CD4-positive, alpha-beta memory T cell (primary cell): ENCODE results near the gene SLC37A3. TPM values are rescaled to one million over a fixed set of nuclear protein-coding genes. Genes with fewer than 3 reads are reported as not detected.
A peak's percentile ranks its signal among the peaks of the same experiment; 100 is the strongest.

Experiments used
- CTCF ChIA-PET: fragments of 350-600 bp; sonication (Branson Sonifier 250); formaldehyde crosslinking; loops from one replicate; lab custom pipeline; 2021; ENCODE audit warnings: inconsistent platforms; ENCODE audit not compliant: partially characterized antibody; lab: Charles Lee
- POLR2A ChIA-PET: fragments of 350-600 bp; sonication (Branson Sonifier 250); formaldehyde crosslinking; loops from one replicate; lab custom pipeline; 2021; ENCODE audit not compliant: partially characterized antibody; lab: Charles Lee
- DNase-seq, 5 donors: peaks; one replicate each; pipeline versions ENCODE4 v3.0.0 to v3.0.0-alpha.2; 2020 to 2022; ENCODE audit warnings: mixed read lengths in 1 of 5
- H3K27ac ChIP-seq: one replicate; pipeline ENCODE4 v1.7.0; 2013; ENCODE audit warnings: low read depth, low read length
- H3K27me3 ChIP-seq: 2 replicates; pipeline ENCODE4 v1.7.0; 2013; ENCODE audit warnings: mild to moderate bottlenecking, low read length, moderate library complexity; ENCODE audit not compliant: insufficient read depth
- H3K36me3 ChIP-seq: 2 replicates; pipeline ENCODE4 v1.7.0; 2013; ENCODE audit warnings: mild to moderate bottlenecking, low read length, moderate library complexity; ENCODE audit not compliant: insufficient read depth
- H3K4me1 ChIP-seq: 2 replicates; pipeline ENCODE4 v1.7.0; 2013; ENCODE audit warnings: mild to moderate bottlenecking, low read length, moderate library complexity; ENCODE audit not compliant: insufficient read depth
- H3K4me3 ChIP-seq, 2 donors: one replicate each; pipeline ENCODE4 v1.7.0; 2013; ENCODE audit warnings: low read length in 2 of 2, mild to moderate bottlenecking in 1 of 2
- H3K9me3 ChIP-seq, 2 donors: one replicate each; pipeline ENCODE4 v1.7.0; 2013; ENCODE audit warnings: low read length in 2 of 2, control low read depth in 1 of 2; ENCODE audit not compliant: control insufficient read depth in 1 of 2
- H3K27ac Mint-ChIP-seq, 7 donors: one replicate each; pipeline ENCODE4 v1.8.0; 2020 to 2021; ENCODE audit warnings: mixed read lengths in 7 of 7, mild to moderate bottlenecking in 6 of 7, inconsistent platforms in 3 of 7, moderate library complexity in 3 of 7
- H3K27me3 Mint-ChIP-seq, 2 donors: one replicate each; pipeline ENCODE4 v1.8.0; 2020 to 2021; ENCODE audit warnings: mixed read lengths in 2 of 2
- H3K36me3 Mint-ChIP-seq, 2 donors: one replicate each; pipeline ENCODE4 v1.8.0; 2020 to 2021; ENCODE audit warnings: mixed read lengths in 2 of 2, inconsistent platforms in 1 of 2, mild to moderate bottlenecking in 1 of 2
- H3K4me1 Mint-ChIP-seq, 4 donors: one replicate each; pipeline ENCODE4 v1.8.0; 2020 to 2021; ENCODE audit warnings: mixed read lengths in 4 of 4, mild to moderate bottlenecking in 1 of 4
- H3K4me3 Mint-ChIP-seq, 8 donors: one replicate each; pipeline ENCODE4 v1.8.0; 2020 to 2021; ENCODE audit warnings: mixed read lengths in 8 of 8, mild to moderate bottlenecking in 7 of 8, moderate library complexity in 6 of 8, inconsistent platforms in 3 of 8
- H3K9me3 Mint-ChIP-seq, 8 donors: one replicate each; pipeline ENCODE4 v1.8.0; 2020 to 2021; ENCODE audit warnings: mixed read lengths in 8 of 8, mild to moderate bottlenecking in 5 of 8, inconsistent platforms in 3 of 8, moderate library complexity in 1 of 8
- intact Hi-C: fragments of 100-400 bp; cut with micrococcal nuclease; formaldehyde crosslinking; loops from one replicate; pipeline ENCODE4 v1.15.1; 2023
- polyA plus RNA-seq, 2 donors: library from polyadenylated mRNA; unstranded; fragments of 300-500 nt; fragmentation: Illumina TruSeq; gene quantifications; one replicate each; pipeline ENCODE4 v1.2.3, GENCODE V29; 2021
- total RNA-seq, 2 experiments: library from RNA; stranded (reverse); gene quantifications; one replicate each; pipeline ENCODE4 v1.2.3, GENCODE V29; 2021

Gene SLC37A3
- total and polyA plus RNA-seq, 4 experiments from 2014 or later: 15.0 to 42.5 (median 28.3) TPM

- Histone ChIP-seq H3K36me3 (peaks cover 5% of the 10 kb centered on the region), H3K27ac (no peak overlapping the region), H3K4me1 (no peaks in the 10 kb centered on the region), H3K9me3 (no peaks in the 10 kb centered on the region), H3K4me3 (no peak overlapping the region), H3K27me3 (no peaks in the 10 kb centered on the region)
- Mint-ChIP-seq H3K4me1 (peaks cover 1 to 5% (median 2%) of the 10 kb centered on the region in 4 donors), H3K27ac (no peak overlapping the region), H3K36me3 (peaks cover 20 to 24% of the 10 kb centered on the region in 2 donors), H3K27me3 (no peaks in the 10 kb centered on the region), H3K9me3 (no peaks in the 10 kb centered on the region), H3K4me3 (no peak overlapping the region)
- no peak for DNase-seq
- POLR2A ChIA-PET: no interaction called here
- CTCF ChIA-PET: no interaction called here
- intact Hi-C loops: no loop called here
These were observed 29.0 kb downstream of the SLC37A3 start for GRCh38 chr7:140369294-140369693.

GRCh38 chr7:140367528-140367927, 30.8 kb downstream of the SLC37A3 start:
- Histone ChIP-seq H3K4me1 (no peaks in the 10 kb centered on the region), H3K36me3 (peaks cover 11% of the 10 kb centered on the region), H3K27ac (no peak overlapping the region), H3K4me3 (no peak overlapping the region), H3K9me3 (no peaks in the 10 kb centered on the region), H3K27me3 (no peaks in the 10 kb centered on the region)
- no peaks in the 10 kb centered on the region for H3K27me3 Mint-ChIP-seq
- POLR2A ChIA-PET: no interaction called here
- no peak for DNase-seq
- H3K4me1 Mint-ChIP-seq: peaks cover 0 to 5% (median 2%) of the 10 kb centered on the region in 4 donors
- CTCF ChIA-PET: no interaction called here
- no peak overlapping the region for H3K27ac Mint-ChIP-seq
- peaks cover 25 to 26% of the 10 kb centered on the region in 2 donors for H3K36me3 Mint-ChIP-seq
- intact Hi-C loops: no loop called here
- no peak overlapping the region for H3K4me3 Mint-ChIP-seq
- no peaks in the 10 kb centered on the region for H3K9me3 Mint-ChIP-seq

- Histone ChIP-seq H3K9me3 (no peaks in the 10 kb centered on the region), H3K27me3 (no peaks in the 10 kb centered on the region), H3K4me3 (no peak overlapping the region), H3K36me3 (peaks cover 11% of the 10 kb centered on the region), H3K4me1 (peaks cover 6% of the 10 kb centered on the region), H3K27ac (no peak overlapping the region)
- H3K36me3 Mint-ChIP-seq: peaks cover 26 to 29% of the 10 kb centered on the region in 2 donors
- ChIA-PET POLR2A (no interaction called here), CTCF (interaction anchor here (0.5 kb wide), 1 partner anchor 224 kb away, joined by 3 read pairs; no protein-coding TSS in a partner anchor)
- H3K4me3 Mint-ChIP-seq: no peak overlapping the region
- H3K9me3 Mint-ChIP-seq: no peaks in the 10 kb centered on the region
- H3K27ac Mint-ChIP-seq: peak overlapping the region in 1 of 7 donors; percentile 13
- H3K27me3 Mint-ChIP-seq: no peaks in the 10 kb centered on the region
- H3K4me1 Mint-ChIP-seq: peaks cover 5 to 14% (median 9%) of the 10 kb centered on the region in 4 donors
- no peak for DNase-seq
- intact Hi-C loops: no loop called here
These were observed 33.5 kb downstream of the SLC37A3 start for GRCh38 chr7:140364819-140365218.

GRCh38 chr7:140360697-140361229, 37.6 kb downstream of the SLC37A3 start:
- ChIA-PET CTCF (interaction anchor here (0.6 to 2.2 kb wide), 4 partner anchors 15 to 131 kb away, joined by 3 to 5 read pairs (median 4); no protein-coding TSS in a partner anchor), POLR2A (interaction anchor here (1.0 kb wide), 1 partner anchor 15 kb away, joined by 5 read pairs; no protein-coding TSS in a partner anchor)
- H3K4me1 ChIP-seq: peaks cover 23% of the 10 kb centered on the region
- peaks cover 7% of the 10 kb centered on the region for H3K36me3 ChIP-seq
- intact Hi-C loops: no loop called here
- H3K4me3 ChIP-seq: no peak overlapping the region
- no peaks in the 10 kb centered on the region for H3K9me3 Mint-ChIP-seq
- peaks cover 11% of the 10 kb centered on the region in 2 donors for H3K36me3 Mint-ChIP-seq
- no peaks in the 10 kb centered on the region for H3K27me3 ChIP-seq
- no peaks in the 10 kb centered on the region for H3K9me3 ChIP-seq
- no peak for DNase-seq
- H3K27ac Mint-ChIP-seq: peak overlapping the region; percentile 72 to 90 (median 83)
- no peak overlapping the region for H3K27ac ChIP-seq
- H3K4me1 Mint-ChIP-seq: peaks cover 20 to 29% (median 24%) of the 10 kb centered on the region in 4 donors
- no peaks in the 10 kb centered on the region for H3K27me3 Mint-ChIP-seq
- peak overlapping the region in 4 of 8 donors; percentile 0 to 63 (median 53) for H3K4me3 Mint-ChIP-seq

GRCh38 chr7:140358412-140359051, 39.8 kb downstream of the SLC37A3 start:
- Mint-ChIP-seq H3K27ac (peak overlapping the region; percentile 59 to 94 (median 86)), H3K27me3 (no peaks in the 10 kb centered on the region), H3K4me3 (peak overlapping the region; percentile 85 to 96 (median 90)), H3K9me3 (no peaks in the 10 kb centered on the region), H3K4me1 (peaks cover 20 to 29% (median 24%) of the 10 kb centered on the region in 4 donors), H3K36me3 (peaks cover 16 to 18% of the 10 kb centered on the region in 2 donors)
- POLR2A ChIA-PET: interaction anchor here (1.5 kb wide), 2 partner anchors 18 to 120 kb away, joined by 5 to 6 read pairs; no protein-coding TSS in a partner anchor
- peak in 4 of 5 donors; percentile 16 to 41 (median 20) for DNase-seq
- CTCF ChIA-PET: interaction anchor here (1.3 to 2.2 kb wide), 2 partner anchors 85 to 133 kb away, joined by 3 to 5 read pairs; no protein-coding TSS in a partner anchor
- Histone ChIP-seq H3K27ac (peak overlapping the region; percentile 42), H3K9me3 (no peaks in the 10 kb centered on the region), H3K27me3 (no peaks in the 10 kb centered on the region), H3K4me3 (peak overlapping the region in 1 of 2 donors; percentile 9), H3K4me1 (peaks cover 23% of the 10 kb centered on the region), H3K36me3 (peaks cover 5% of the 10 kb centered on the region)
- intact Hi-C loops: loop anchor here (2.0 to 10.0 kb wide), 3 partner anchors 40 to 134 kb away; partner anchors contain the start of gene SLC37A3

GRCh38 chr7:140358024-140358411, 40.3 kb downstream of the SLC37A3 start:
- H3K4me1 ChIP-seq: peaks cover 23% of the 10 kb centered on the region
- intact Hi-C loops: loop anchor here (2.0 to 10.0 kb wide), 3 partner anchors 41 to 135 kb away; partner anchors contain the start of gene SLC37A3
- Mint-ChIP-seq H3K27ac (peak overlapping the region; percentile 59 to 94 (median 86)), H3K4me1 (peaks cover 20 to 29% (median 24%) of the 10 kb centered on the region in 4 donors), H3K36me3 (peaks cover 20% of the 10 kb centered on the region in 2 donors), H3K4me3 (peak overlapping the region in 6 of 8 donors; percentile 23 to 93 (median 90)), H3K27me3 (no peaks in the 10 kb centered on the region), H3K9me3 (no peaks in the 10 kb centered on the region)
- H3K9me3 ChIP-seq: no peaks in the 10 kb centered on the region
- H3K27ac ChIP-seq: peak overlapping the region; percentile 42
- no peak for DNase-seq
- H3K4me3 ChIP-seq: no peak overlapping the region
- no peaks in the 10 kb centered on the region for H3K27me3 ChIP-seq
- CTCF ChIA-PET: no interaction called here
- H3K36me3 ChIP-seq: peaks cover 5% of the 10 kb centered on the region
- POLR2A ChIA-PET: no interaction called here

GRCh38 chr7:140350056-140350455, 48.3 kb downstream of the SLC37A3 start:
- no peaks in the 10 kb centered on the region for H3K9me3 Mint-ChIP-seq
- H3K4me1 Mint-ChIP-seq: peaks cover 0 to 3% (median 0%) of the 10 kb centered on the region in 4 donors
- Histone ChIP-seq H3K27me3 (no peaks in the 10 kb centered on the region), H3K4me1 (no peaks in the 10 kb centered on the region), H3K27ac (no peak overlapping the region), H3K36me3 (peaks cover 25% of the 10 kb centered on the region), H3K4me3 (no peak overlapping the region), H3K9me3 (no peaks in the 10 kb centered on the region)
- no peak overlapping the region for H3K27ac Mint-ChIP-seq
- ChIA-PET POLR2A (no interaction called here), CTCF (no interaction called here)
- H3K36me3 Mint-ChIP-seq: peaks cover 53 to 68% of the 10 kb centered on the region in 2 donors
- no peak overlapping the region for H3K4me3 Mint-ChIP-seq
- no peaks in the 10 kb centered on the region for H3K27me3 Mint-ChIP-seq
- no peak for DNase-seq
- intact Hi-C loops: loop anchor here (10.0 kb wide), 1 partner anchor 105 kb away; no protein-coding TSS in a partner anchor
